ENCODE results near the gene LMO1.

DNA sequence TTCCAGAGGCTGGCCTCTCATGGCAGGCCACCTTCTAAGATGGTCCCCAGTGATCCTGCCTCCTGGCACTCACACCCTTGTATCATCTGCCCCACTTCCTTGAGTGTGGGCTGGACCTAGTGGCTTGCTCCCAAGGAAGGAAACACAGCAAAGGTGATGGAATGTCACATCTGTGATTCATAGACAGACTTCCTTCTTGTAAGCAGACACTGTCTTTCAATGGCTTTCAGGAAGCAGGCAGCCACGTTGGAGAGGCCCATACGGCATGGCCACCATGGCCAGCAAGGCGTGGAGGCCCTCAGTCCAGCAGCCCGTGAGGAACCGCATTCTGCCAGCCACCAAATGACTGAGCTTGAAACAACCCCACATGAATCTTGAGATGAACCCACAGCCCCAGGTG, 11.3 kb downstream of the LMO1 start:
- no peak for TF ChIP-seq CTCF (IDR thresholded peaks at IDR 0.05; ENCODE audit: low read depth, low read length, poor library complexity, severe bottlenecking)
- no peak for TF ChIP-seq EZH2phosphoT487 (IDR thresholded peaks at IDR 0.05; ENCODE audit: borderline replicate concordance, low read length)
